ENCODE data around the gene MATN4. TPM values are rescaled to one million over a fixed set of nuclear protein-coding genes. Genes with fewer than 3 reads are reported as not detected.

The MATN4 gene
- total and polyA plus RNA-seq, 2 of the 13 experiments (the other 11 are each of a cell fraction or from before 2014, with no cell fraction given), result not detected

- no peak for TF ChIP-seq KDM5A (IDR thresholded peaks at IDR 0.05; ENCODE audit: borderline replicate concordance, low read length)
- 0 out of 2 replicates have a peak, but pooled peaks have one; percentile 3 for TF ChIP-seq NAIF1 (CRISPR knock-in tag; IDR thresholded peaks at IDR 0.05; ENCODE audit: borderline replicate concordance)
- 0 out of 2 replicates have a peak, but pooled peaks have one; percentile 8 for TF ChIP-seq PPARG (CRISPR knock-in tag; conservative IDR thresholded peaks at IDR 0.05)
- peak; percentile 71; the same call in 1 of the 2 replicates for TF ChIP-seq MIXL1 (CRISPR knock-in tag; IDR thresholded peaks at IDR 0.05)
- TF ChIP-seq KDM6A (CRISPR knock-in tag; IDR thresholded peaks at IDR 0.05; ENCODE audit: low read depth), result peak; percentile 33; the same call in 1 of the 2 replicates
- TF ChIP-seq CREBL2 (CRISPR knock-in tag; IDR thresholded peaks at IDR 0.05; ENCODE audit: borderline replicate concordance), result 0 out of 2 replicates have a peak, but pooled peaks have one; percentile 19
- TF ChIP-seq ZNF605 (CRISPR knock-in tag; IDR thresholded peaks at IDR 0.05), result no peak
- TF ChIP-seq ARID2 (CRISPR knock-in tag; IDR thresholded peaks at IDR 0.05; ENCODE audit: borderline replicate concordance), result no peak
- no peak for TF ChIP-seq ZBTB38 (CRISPR knock-in tag; IDR thresholded peaks at IDR 0.05)
- TF ChIP-seq JUNB (CRISPR knock-in tag; IDR thresholded peaks at IDR 0.05; ENCODE audit: borderline replicate concordance), result no peak
- TF ChIP-seq, protein P1, sequence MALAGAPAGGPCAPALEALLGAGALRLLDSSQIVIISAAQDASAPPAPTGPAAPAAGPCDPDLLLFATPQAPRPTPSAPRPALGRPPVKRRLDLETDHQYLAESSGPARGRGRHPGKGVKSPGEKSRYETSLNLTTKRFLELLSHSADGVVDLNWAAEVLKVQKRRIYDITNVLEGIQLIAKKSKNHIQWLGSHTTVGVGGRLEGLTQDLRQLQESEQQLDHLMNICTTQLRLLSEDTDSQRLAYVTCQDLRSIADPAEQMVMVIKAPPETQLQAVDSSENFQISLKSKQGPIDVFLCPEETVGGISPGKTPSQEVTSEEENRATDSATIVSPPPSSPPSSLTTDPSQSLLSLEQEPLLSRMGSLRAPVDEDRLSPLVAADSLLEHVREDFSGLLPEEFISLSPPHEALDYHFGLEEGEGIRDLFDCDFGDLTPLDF (CRISPR knock-in tag; IDR thresholded peaks at IDR 0.05), result no peak
- TF ChIP-seq SOX13 (IDR thresholded peaks at IDR 0.05), result no peak; the same call in 1 of the 2 replicates
- TF ChIP-seq SOX13 (CRISPR knock-in tag; conservative IDR thresholded peaks at IDR 0.05 in 1 of 2, IDR thresholded peaks at IDR 0.05 in 1 of 2), result peak in 1 of 2 experiments; percentile 7; a peak in 2 of 4 replicates
- TF ChIP-seq GLI4 (CRISPR knock-in tag; IDR thresholded peaks at IDR 0.05; ENCODE audit: borderline replicate concordance), result no peak
- TF ChIP-seq NONO (IDR thresholded peaks at IDR 0.05), result no peak
- TF ChIP-seq NONO (CRISPR knock-in tag; conservative IDR thresholded peaks at IDR 0.05), result no peak
- TF ChIP-seq ZBTB33 (CRISPR knock-in tag; IDR thresholded peaks at IDR 0.05), result 0 out of 2 replicates have a peak, but pooled peaks have one; percentile 16
- TF ChIP-seq ZNF329 (CRISPR knock-in tag; IDR thresholded peaks at IDR 0.05; ENCODE audit: low read depth), result no peak
- TF ChIP-seq ZFP37 (CRISPR knock-in tag; IDR thresholded peaks at IDR 0.05; ENCODE audit: borderline replicate concordance), result no peak
- peak; percentile 77 for TF ChIP-seq HDAC1 (CRISPR knock-in tag; IDR thresholded peaks at IDR 0.05)
- TF ChIP-seq MAFK (conservative IDR thresholded peaks at IDR 0.05 in 1 of 2, IDR thresholded peaks at IDR 0.05 in 1 of 2; ENCODE audit: low read length in 2 of 2), result no peak
- no peak for TF ChIP-seq RAD51 (IDR thresholded peaks at IDR 0.05; ENCODE audit: borderline replicate concordance)
- no peak for TF ChIP-seq EHMT2 (IDR thresholded peaks at IDR 0.05; ENCODE audit: borderline replicate concordance, low read depth, low read length)
- TF ChIP-seq ZNF672 (CRISPR knock-in tag; IDR thresholded peaks at IDR 0.05), result no peak
- TF ChIP-seq AGO1 (IDR thresholded peaks at IDR 0.05; ENCODE audit: low read depth, low read length, poor library complexity, severe bottlenecking), result no peak
- TF ChIP-seq ATAD3A (CRISPR knock-in tag; IDR thresholded peaks at IDR 0.05), result no peak
Observed at GRCh38 chr20:45343532-45344167, 35.6 kb upstream of the MATN4 start (continued).
